ENCODE data around the gene SASH1.

GRCh38 chr6:148450866-148451265 is 108.2 kb downstream of the SASH1 start:
- TF ChIP-seq POLR2A (IDR thresholded peaks at IDR 0.05; ENCODE audit: low read depth, low read length) (no peak), POLR2AphosphoS5 (IDR thresholded peaks at IDR 0.05; ENCODE audit: low read depth, low read length) (no peak)
